Transverse colon (tissue), 4 donors: ENCODE measurements around the gene DDR2. TPM values are rescaled to one million over a fixed set of nuclear protein-coding genes. Genes with fewer than 3 reads are reported as not detected.

Experiments used
- DNase-seq: peaks from one replicate; pipeline ENCODE4 v3.0.0-alpha.2; 2019
- H3K27ac ChIP-seq, 4 donors: fragments of 200-600 bp; sonication (generic); 2 replicates each; pipeline ENCODE4 v1.5.1; 2016 to 2018; ENCODE audit warnings: inconsistent platforms in 4 of 4
- H3K27me3 ChIP-seq: fragments of 200-600 bp; sonication (generic); 2 replicates; pipeline ENCODE4 v1.5.1; 2017; ENCODE audit warnings: inconsistent platforms
- H3K36me3 ChIP-seq, 4 donors: fragments of 200-600 bp; sonication (generic); 2 replicates each; pipeline ENCODE4 v1.5.1; 2017 to 2019; ENCODE audit warnings: inconsistent platforms in 4 of 4
- H3K4me1 ChIP-seq, 4 donors: fragments of 200-600 bp; sonication (generic); 2 replicates each; pipeline ENCODE4 v1.5.1; 2017 to 2020; ENCODE audit warnings: inconsistent platforms in 4 of 4
- H3K4me3 ChIP-seq, 4 donors: fragments of 200-600 bp; sonication (generic); 1 replicate in 1 of 4; 2 replicates in 3 of 4; pipeline versions ENCODE4 v1.5.1 to v1.6.1; 2017 to 2019; ENCODE audit warnings: inconsistent platforms in 4 of 4
- H3K9me3 ChIP-seq, 2 donors: fragments of 200-600 bp; sonication (generic); 2 replicates each; pipeline ENCODE4 v1.5.1; 2017 to 2019; ENCODE audit warnings: inconsistent platforms in 2 of 2
- EP300 ChIP-seq: sonication (generic); formaldehyde crosslinking; IDR thresholded peaks from one replicate; pipeline ENCODE4 v1.6.1; 2017; ENCODE audit warnings: antibody characterized with exemption, low read depth
- POLR2A ChIP-seq: fragments of 450-650 bp; IDR thresholded peaks from one replicate; pipeline ENCODE4 v1.6.1; 2016; ENCODE audit warnings: antibody characterized with exemption, mild to moderate bottlenecking, moderate library complexity
- POLR2AphosphoS5 ChIP-seq, 3 donors: sonication (generic); formaldehyde crosslinking; IDR thresholded peaks; one replicate each; pipeline ENCODE4 v1.6.1; 2016; ENCODE audit warnings: antibody characterized with exemption in 3 of 3
- WGBS, 2 donors: methylation state at CpG; one replicate each; pipeline ENCODE4 v1.1.5; 2018; ENCODE audit warnings: low coverage in 1 of 2; 5-methylcytosine and 5-hydroxymethylcytosine counted together
- in situ Hi-C, 4 donors: fragments of 200-750 bp; cut with MboI; loops; one replicate each; pipeline versions ENCODE4 v1.15.0 to v1.15.1; 2017; ENCODE audit warnings: low sequenced_read_pairs in 3 of 4, low pct_ligation_motif_present in 1 of 4, low pct_unique_long_range_greater_than_20kb in 1 of 4
- intact Hi-C: fragments of 100-400 bp; cut with DNase I; formaldehyde crosslinking; loops from one replicate; pipeline ENCODE4 v1.15.1; 2023; ENCODE audit warnings: low total_unique reads
- total RNA-seq, 4 donors: library from RNA; depleted of rRNA; stranded (reverse); fragments of >200 nt; gene quantifications; one replicate each; pipeline ENCODE4 v1.1.0, GENCODE V29; 2016
- TF ChIP-seq, protein P1 (sequence below), 5 experiments: fragments of 200-600 bp in 3 of 5; fragments of 450-650 bp in 2 of 5; sonication (generic) in 3 of 5; IDR thresholded peaks; 1 replicate in 2 of 5; 2 replicates in 3 of 5; pipeline ENCODE4 v1.5.1; 2016 to 2017; ENCODE audit warnings: antibody characterized with exemption in 5 of 5, inconsistent platforms in 3 of 5, mild to moderate bottlenecking in 2 of 5, moderate library complexity in 1 of 5

Gene DDR2
- total RNA-seq, 4 donors from 2014 or later = 33.3 to 54.1 (median 42.2) TPM

DNA sequence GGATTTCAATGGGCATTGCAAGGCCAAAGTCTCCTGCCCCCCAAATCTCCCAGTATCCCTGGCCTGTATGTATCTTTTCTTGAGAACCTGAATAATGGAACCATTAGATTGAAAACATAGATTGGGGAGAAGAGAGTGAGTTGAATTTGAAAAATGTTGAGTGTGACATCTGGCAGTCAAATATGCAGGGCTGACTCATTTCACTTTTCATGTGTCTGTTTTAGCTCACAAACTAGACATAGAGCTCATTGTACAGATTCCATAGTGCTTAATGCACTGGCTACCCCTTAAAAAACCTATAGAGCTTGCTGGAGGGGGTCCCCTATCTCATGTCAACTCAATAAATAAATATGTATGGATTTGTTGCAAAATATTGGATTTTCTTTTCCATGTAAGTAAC, 30.8 kb downstream of the DDR2 start:
- H3K27ac ChIP-seq = peak overlapping the region in 3 of 4 donors; percentile 2 to 32 (median 29)
- in situ Hi-C loops = no loop called here
- no peak overlapping the region for H3K4me3 ChIP-seq
- no peak for DNase-seq
- intact Hi-C loops = no loop called here
- H3K36me3 ChIP-seq = no peaks in the 10 kb centered on the region
- no peaks in the 10 kb centered on the region for H3K9me3 ChIP-seq
- H3K27me3 ChIP-seq = no peaks in the 10 kb centered on the region
- no peak for TF ChIP-seq POLR2AphosphoS5 (IDR thresholded peaks at IDR 0.05)
- TF ChIP-seq, protein P1, sequence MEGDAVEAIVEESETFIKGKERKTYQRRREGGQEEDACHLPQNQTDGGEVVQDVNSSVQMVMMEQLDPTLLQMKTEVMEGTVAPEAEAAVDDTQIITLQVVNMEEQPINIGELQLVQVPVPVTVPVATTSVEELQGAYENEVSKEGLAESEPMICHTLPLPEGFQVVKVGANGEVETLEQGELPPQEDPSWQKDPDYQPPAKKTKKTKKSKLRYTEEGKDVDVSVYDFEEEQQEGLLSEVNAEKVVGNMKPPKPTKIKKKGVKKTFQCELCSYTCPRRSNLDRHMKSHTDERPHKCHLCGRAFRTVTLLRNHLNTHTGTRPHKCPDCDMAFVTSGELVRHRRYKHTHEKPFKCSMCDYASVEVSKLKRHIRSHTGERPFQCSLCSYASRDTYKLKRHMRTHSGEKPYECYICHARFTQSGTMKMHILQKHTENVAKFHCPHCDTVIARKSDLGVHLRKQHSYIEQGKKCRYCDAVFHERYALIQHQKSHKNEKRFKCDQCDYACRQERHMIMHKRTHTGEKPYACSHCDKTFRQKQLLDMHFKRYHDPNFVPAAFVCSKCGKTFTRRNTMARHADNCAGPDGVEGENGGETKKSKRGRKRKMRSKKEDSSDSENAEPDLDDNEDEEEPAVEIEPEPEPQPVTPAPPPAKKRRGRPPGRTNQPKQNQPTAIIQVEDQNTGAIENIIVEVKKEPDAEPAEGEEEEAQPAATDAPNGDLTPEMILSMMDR (IDR thresholded peaks at IDR 0.05) = no peak
- no peak for TF ChIP-seq POLR2A
- no peak for TF ChIP-seq EP300
- H3K4me1 ChIP-seq = peaks cover 0 to 12% (median 4%) of the 10 kb centered on the region in 4 donors

GRCh38 chr1:162663589-162664106, 31.4 kb downstream of the DDR2 start:
- intact Hi-C loops = no loop called here
- TF ChIP-seq POLR2A (no peak), EP300 (no peak), POLR2AphosphoS5 (IDR thresholded peaks at IDR 0.05) (no peak)
- TF ChIP-seq, protein P1 (IDR thresholded peaks at IDR 0.05) = no peak
- no peaks in the 10 kb centered on the region for H3K36me3 ChIP-seq
- DNase-seq = no peak
- no peak overlapping the region for H3K4me3 ChIP-seq
- in situ Hi-C loops = no loop called here
- WGBS, 2 donors = 49 to 59% methylated on average over 7 to 8 of the region's 8 CpGs
- no peaks in the 10 kb centered on the region for H3K27me3 ChIP-seq
- H3K9me3 ChIP-seq = no peaks in the 10 kb centered on the region
- H3K27ac ChIP-seq = peak overlapping the region in 3 of 4 donors; percentile 2 to 32 (median 29)
- peaks cover 0 to 12% (median 4%) of the 10 kb centered on the region in 4 donors for H3K4me1 ChIP-seq

- in situ Hi-C loops (no loop called here), intact Hi-C loops (no loop called here)
- Histone ChIP-seq H3K9me3 (no peaks in the 10 kb centered on the region), H3K27ac (peak overlapping the region in 1 of 4 donors; percentile 19), H3K27me3 (no peaks in the 10 kb centered on the region), H3K36me3 (no peaks in the 10 kb centered on the region), H3K4me1 (peaks cover 0 to 21% (median 4%) of the 10 kb centered on the region in 4 donors), H3K4me3 (no peak overlapping the region)
- DNase-seq = no peak
- no peak for TF ChIP-seq POLR2A
- WGBS, 2 donors = 72 to 89% methylated on average over 5 of the region's 5 CpGs
Observed at GRCh38 chr1:162666006-162666645, 33.9 kb downstream of the DDR2 start.

DNA sequence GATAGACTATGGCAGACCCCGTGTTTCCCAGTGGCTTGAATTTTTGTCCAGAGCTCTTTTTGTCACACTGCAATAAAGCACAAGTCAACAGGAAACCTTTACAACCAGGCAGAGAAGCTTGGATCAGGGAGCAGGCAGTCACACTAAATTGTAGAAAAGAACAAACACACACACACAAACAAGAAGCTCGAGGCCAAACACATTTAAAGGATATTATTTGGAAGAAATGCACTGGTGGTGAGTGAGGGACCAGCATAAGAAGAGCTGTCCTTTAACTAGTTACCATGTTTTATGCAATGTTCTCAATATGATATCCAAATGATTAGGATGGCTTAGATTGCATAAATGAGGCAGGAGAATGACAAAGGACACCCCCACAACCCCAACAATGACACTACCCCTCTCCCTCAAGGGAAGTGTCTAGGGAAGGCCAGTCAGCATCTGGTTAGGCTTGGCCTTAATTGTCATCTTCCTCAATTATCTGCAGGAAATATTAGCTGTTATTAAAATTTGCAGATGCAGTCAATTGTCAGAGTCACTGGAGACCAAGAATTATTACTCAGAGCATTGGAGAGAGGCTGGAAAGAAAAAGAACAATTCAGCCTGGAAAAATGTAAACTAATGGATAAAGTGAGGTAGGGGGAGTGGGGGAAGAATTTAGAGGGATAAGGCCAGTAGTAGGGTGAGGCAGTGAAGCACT, 35.3 kb downstream of the DDR2 start:
- TF ChIP-seq POLR2AphosphoS5 (IDR thresholded peaks at IDR 0.05) (no peak), POLR2A (no peak), EP300 (no peak)
- TF ChIP-seq, protein P1 (IDR thresholded peaks at IDR 0.05) = no peak
- Histone ChIP-seq H3K4me3 (no peak overlapping the region), H3K4me1 (peaks cover 0 to 32% (median 5%) of the 10 kb centered on the region in 4 donors), H3K27ac (peak overlapping the region in 1 of 4 donors; percentile 5), H3K36me3 (no peaks in the 10 kb centered on the region), H3K27me3 (no peaks in the 10 kb centered on the region), H3K9me3 (no peaks in the 10 kb centered on the region)
- intact Hi-C loops (no loop called here), in situ Hi-C loops (no loop called here)
- no peak for DNase-seq
- 22 to 37% methylated on average over 2 of the region's 2 CpGs for WGBS, 2 donors
